NB4 (cell line): ENCODE data around the gene TMEM219.

Experiments
- DNase-seq: peaks from one replicate; pipeline ENCODE4 v3.0.0; 2010; ENCODE audit warnings: low read depth
- H3K4me3 ChIP-seq: one replicate; pipeline ENCODE4 v1.5.1; 2011; ENCODE audit warnings: mild to moderate bottlenecking, low read depth, low read length, moderate library complexity
- CTCF ChIP-seq: IDR thresholded peaks from one replicate; pipeline ENCODE4 v1.5.1; 2012; ENCODE audit warnings: low read depth, low read length
- MAX ChIP-seq: IDR thresholded peaks from 2 replicates; pipeline ENCODE4 v1.6.1; 2011; ENCODE audit warnings: low read depth, low read length
- MYC ChIP-seq: IDR thresholded peaks from 2 replicates; pipeline ENCODE4 v1.6.1; 2011; ENCODE audit warnings: low read depth, low read length
- POLR2A ChIP-seq: IDR thresholded peaks from 2 replicates; pipeline ENCODE4 v1.6.1; 2011; ENCODE audit warnings: mild to moderate bottlenecking; ENCODE audit not compliant: insufficient read length; ENCODE audit errors: extremely low read depth

The TMEM219 gene

GRCh38 chr16:29987371-29988085 is 25.6 kb downstream of the TMEM219 start:
- no peak overlapping the region for H3K4me3 ChIP-seq
- no peak for TF ChIP-seq MAX
- no peak for TF ChIP-seq MYC
- no peak for TF ChIP-seq POLR2A
- no peak for TF ChIP-seq CTCF
- no peak for DNase-seq

- H3K4me3 ChIP-seq: no peak overlapping the region
- DNase-seq: no peak
- TF ChIP-seq MAX (no peak), CTCF (no peak), POLR2A (no peak), MYC (no peak)
These were observed 26.6 kb downstream of the TMEM219 start for GRCh38 chr16:29988346-29989075.

GRCh38 chr16:29989111-29989858 is 27.4 kb downstream of the TMEM219 start:
- no peak for DNase-seq
- H3K4me3 ChIP-seq: no peak overlapping the region
- no peak for TF ChIP-seq CTCF

GRCh38 chr16:29990034-29990433 is 28.2 kb downstream of the TMEM219 start:
- no peak for DNase-seq
- no peak overlapping the region for H3K4me3 ChIP-seq
- TF ChIP-seq MAX (no peak), MYC (no peak), CTCF (no peak)

- TF ChIP-seq MYC (no peak), POLR2A (no peak), MAX (no peak), CTCF (no peak)
- no peak overlapping the region for H3K4me3 ChIP-seq
- no peak for DNase-seq
These were observed 29.1 kb downstream of the TMEM219 start for GRCh38 chr16:29990883-29991570.
